Choroid plexus epithelial cell (primary cell): ENCODE results near the gene PICK1.
"Not testable (repeated sequence)": the region's sequence is repeated elsewhere in the genome, so short reads cannot be mapped to it uniquely, and the experiment has no call there.

Experiments used
- DNase-seq: peaks from one replicate; pipeline ENCODE4 v3.0.0-alpha.2; 2010; ENCODE audit warnings: low read depth
- H3K4me3 ChIP-seq: 2 replicates; pipeline ENCODE4 v1.5.1; 2011; ENCODE audit warnings: low read depth, mild to moderate bottlenecking, control low read depth, low read length, moderate library complexity
- CTCF ChIP-seq: conservative IDR thresholded peaks from 2 replicates; pipeline ENCODE4 v1.5.1; 2011; ENCODE audit warnings: low read depth, mild to moderate bottlenecking, control low read depth, inconsistent platforms, low read length, moderate library complexity

PICK1 gene

GRCh38 chr22:38110863-38111852, 54.0 kb downstream of the PICK1 start:
- DNase-seq: no peak
- no peak for TF ChIP-seq CTCF
- H3K4me3 ChIP-seq: no peak overlapping the region

GRCh38 chr22:38111925-38112355, 54.7 kb downstream of the PICK1 start:
- TF ChIP-seq CTCF: no peak
- no peak overlapping the region for H3K4me3 ChIP-seq
- no peak for DNase-seq

- DNase-seq: no peak
- TF ChIP-seq CTCF: no peak
- no peak overlapping the region for H3K4me3 ChIP-seq
Measured at GRCh38 chr22:38112381-38112780, 55.2 kb downstream of the PICK1 start.

- TF ChIP-seq CTCF: peak; percentile 95
- no peak overlapping the region for H3K4me3 ChIP-seq
- DNase-seq: peak; percentile 95
Measured at GRCh38 chr22:38114484-38115398, 57.5 kb downstream of the PICK1 start.

GRCh38 chr22:38115423-38116205, 58.4 kb downstream of the PICK1 start:
- DNase-seq: no peak
- no peak for TF ChIP-seq CTCF
- no peak overlapping the region for H3K4me3 ChIP-seq

- not testable (repeated sequence) for DNase-seq, H3K4me3 ChIP-seq
Measured at GRCh38 chr22:38117556-38117955, 60.4 kb downstream of the PICK1 start.

- no peak overlapping the region for H3K4me3 ChIP-seq
- DNase-seq: no peak
- TF ChIP-seq CTCF: no peak
Measured at GRCh38 chr22:38118182-38118581, 61.0 kb downstream of the PICK1 start.

- DNase-seq, H3K4me3 ChIP-seq: not testable (repeated sequence)
Measured at GRCh38 chr22:38118747-38119146, 61.5 kb downstream of the PICK1 start.
